HG02571 (cell line): Measurements from ENCODE around the gene MDGA2.
"Not testable (repeated sequence)": the region's sequence is repeated elsewhere in the genome, so short reads cannot be mapped to it uniquely, and the experiment has no call there.

Experiments
- ATAC-seq: cut with Tn5 transposase; IDR thresholded peaks from one replicate; pipeline ENCODE4 v1.9.1; 2021; ENCODE audit warnings: mild to moderate bottlenecking, moderate library complexity; ENCODE audit not compliant: unreplicated experiment

MDGA2 gene

GRCh38 chr14:47345016-47345415 is 330.4 kb downstream of the MDGA2 start:
- ATAC-seq: no peak

GRCh38 chr14:47332939-47333338 is 342.5 kb downstream of the MDGA2 start:
- ATAC-seq: no peak

GRCh38 chr14:47332106-47332505 is 343.3 kb downstream of the MDGA2 start:
- no peak for ATAC-seq

- ATAC-seq: no peak
Observed at GRCh38 chr14:47328376-47328775, 347.0 kb downstream of the MDGA2 start.

- no peak for ATAC-seq
Observed at GRCh38 chr14:47327336-47327735, 348.1 kb downstream of the MDGA2 start.

- no peak for ATAC-seq
Observed at GRCh38 chr14:47322751-47323150, 352.7 kb downstream of the MDGA2 start.

- no peak for ATAC-seq
Observed at GRCh38 chr14:47302121-47302520, 373.3 kb downstream of the MDGA2 start.

GRCh38 chr14:47300796-47301195 is 374.6 kb downstream of the MDGA2 start:
- ATAC-seq: no peak

GRCh38 chr14:47297374-47297773 is 378.0 kb downstream of the MDGA2 start:
- no peak for ATAC-seq

GRCh38 chr14:47284283-47284682 is 391.1 kb downstream of the MDGA2 start:
- ATAC-seq: no peak

- ATAC-seq: not testable (repeated sequence)
Observed at GRCh38 chr14:47281761-47282160, 393.6 kb downstream of the MDGA2 start.

- ATAC-seq: peak; percentile 79
Observed at GRCh38 chr14:47278233-47278842, 397.1 kb downstream of the MDGA2 start.

GRCh38 chr14:47277703-47278102 is 397.7 kb downstream of the MDGA2 start:
- no peak for ATAC-seq

- ATAC-seq: no peak
Observed at GRCh38 chr14:47276931-47277330, 398.5 kb downstream of the MDGA2 start.

- ATAC-seq: no peak
Observed at GRCh38 chr14:47273939-47274338, 401.5 kb downstream of the MDGA2 start.

GRCh38 chr14:47270715-47271114 is 404.7 kb downstream of the MDGA2 start:
- no peak for ATAC-seq

- ATAC-seq: no peak
Observed at GRCh38 chr14:47269756-47270492, 405.5 kb downstream of the MDGA2 start.

GRCh38 chr14:47264842-47265241 is 410.6 kb downstream of the MDGA2 start:
- no peak for ATAC-seq

- no peak for ATAC-seq
Observed at GRCh38 chr14:47262801-47263200, 412.6 kb downstream of the MDGA2 start.

GRCh38 chr14:47261350-47261749 is 414.1 kb downstream of the MDGA2 start:
- ATAC-seq: no peak

- no peak for ATAC-seq
Observed at GRCh38 chr14:47259796-47260195, 415.6 kb downstream of the MDGA2 start.

GRCh38 chr14:47257013-47257412 is 418.4 kb downstream of the MDGA2 start:
- no peak for ATAC-seq

- ATAC-seq: no peak
Observed at GRCh38 chr14:47252802-47253201, 422.6 kb downstream of the MDGA2 start.
